ENCODE data around the gene ASH1L.
"Not testable (repeated sequence)": the region's sequence is repeated elsewhere in the genome, so short reads cannot be mapped to it uniquely, and the experiment has no call there.

- TF ChIP-seq ZNF626 (tag by site-specific recombination; IDR thresholded peaks at IDR 0.05); ZNF792 (tag by site-specific recombination; IDR thresholded peaks at IDR 0.05); ZNF621 (tag by site-specific recombination; IDR thresholded peaks at IDR 0.05); CTCF (tag by site-specific recombination; IDR thresholded peaks at IDR 0.05); ZNF785 (tag by site-specific recombination; IDR thresholded peaks at IDR 0.05); TCF7L2 (IDR thresholded peaks at IDR 0.05; ENCODE audit: borderline replicate concordance, low read depth, low read length); SP2 (tag by site-specific recombination; IDR thresholded peaks at IDR 0.05); ZNF549 (tag by site-specific recombination; IDR thresholded peaks at IDR 0.05); MYNN (tag by site-specific recombination; IDR thresholded peaks at IDR 0.05; ENCODE audit: borderline replicate concordance); YY1 (tag by site-specific recombination; IDR thresholded peaks at IDR 0.05); ZNF121 (tag by site-specific recombination; IDR thresholded peaks at IDR 0.05): not testable (repeated sequence)
- TF ChIP-seq, protein P1, sequence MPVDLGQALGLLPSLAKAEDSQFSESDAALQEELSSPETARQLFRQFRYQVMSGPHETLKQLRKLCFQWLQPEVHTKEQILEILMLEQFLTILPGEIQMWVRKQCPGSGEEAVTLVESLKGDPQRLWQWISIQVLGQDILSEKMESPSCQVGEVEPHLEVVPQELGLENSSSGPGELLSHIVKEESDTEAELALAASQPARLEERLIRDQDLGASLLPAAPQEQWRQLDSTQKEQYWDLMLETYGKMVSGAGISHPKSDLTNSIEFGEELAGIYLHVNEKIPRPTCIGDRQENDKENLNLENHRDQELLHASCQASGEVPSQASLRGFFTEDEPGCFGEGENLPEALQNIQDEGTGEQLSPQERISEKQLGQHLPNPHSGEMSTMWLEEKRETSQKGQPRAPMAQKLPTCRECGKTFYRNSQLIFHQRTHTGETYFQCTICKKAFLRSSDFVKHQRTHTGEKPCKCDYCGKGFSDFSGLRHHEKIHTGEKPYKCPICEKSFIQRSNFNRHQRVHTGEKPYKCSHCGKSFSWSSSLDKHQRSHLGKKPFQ (tag by site-specific recombination; IDR thresholded peaks at IDR 0.05) = not testable (repeated sequence)
These were observed 150.8 kb downstream of the ASH1L start for GRCh38 chr1:155411840-155412239.
